Stimulated activated naive CD4-positive, alpha-beta T cell treated with Interleukin-2 at 50 U/mL for 16 hours (primary cell): Measurements from ENCODE around the gene KRT78.
"Not testable (repeated sequence)": the region's sequence is repeated elsewhere in the genome, so short reads cannot be mapped to it uniquely, and the experiment has no call there.

Source experiments
- DNase-seq: peaks from one replicate; lab custom pipeline; 2025; lab: John Stamatoyannopoulos, UW

The KRT78 gene

DNA sequence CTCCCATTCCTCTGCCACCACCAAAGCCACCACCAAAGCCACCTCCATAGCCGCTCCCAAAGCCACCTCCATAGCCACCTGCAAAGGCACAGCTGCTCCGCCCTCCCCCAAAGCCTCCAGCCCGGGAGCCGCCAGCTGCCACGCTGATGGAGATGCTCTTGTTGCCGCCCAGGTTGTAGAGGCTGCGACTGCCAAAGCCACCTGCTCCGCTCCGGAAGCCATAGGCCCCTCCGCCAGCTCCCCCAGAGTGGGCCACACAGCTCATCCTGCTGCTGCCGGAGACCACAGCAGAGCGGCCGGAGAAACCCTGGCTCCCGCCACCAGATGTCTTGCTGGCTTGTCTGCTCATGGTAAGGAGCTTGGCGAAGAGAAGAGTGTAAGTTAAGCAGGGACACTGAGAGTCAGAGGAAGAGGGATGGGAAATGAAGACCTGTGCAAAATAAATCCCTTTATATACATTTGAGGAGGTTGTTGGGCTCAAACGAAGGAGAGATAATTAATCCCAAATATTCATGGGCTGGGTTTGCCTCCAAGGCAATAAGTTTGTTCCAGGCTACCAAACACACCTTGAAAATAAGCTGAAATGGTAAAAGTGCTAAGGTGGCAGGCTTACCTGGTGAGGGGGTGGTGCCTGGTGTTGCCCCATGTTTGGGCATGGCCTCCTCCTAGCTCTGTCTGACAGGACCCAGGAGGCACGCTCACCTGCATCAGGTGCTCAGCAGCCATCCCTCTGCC lies 52.9 kb downstream of the KRT78 start, which contains the start of gene KRT3:
Gene KRT3, minus strand, starts transcription at position 424 of the 735 bp plus-strand sequence. Its CDS starts 75 bp downstream, at position 349.
- no peak for DNase-seq

DNA sequence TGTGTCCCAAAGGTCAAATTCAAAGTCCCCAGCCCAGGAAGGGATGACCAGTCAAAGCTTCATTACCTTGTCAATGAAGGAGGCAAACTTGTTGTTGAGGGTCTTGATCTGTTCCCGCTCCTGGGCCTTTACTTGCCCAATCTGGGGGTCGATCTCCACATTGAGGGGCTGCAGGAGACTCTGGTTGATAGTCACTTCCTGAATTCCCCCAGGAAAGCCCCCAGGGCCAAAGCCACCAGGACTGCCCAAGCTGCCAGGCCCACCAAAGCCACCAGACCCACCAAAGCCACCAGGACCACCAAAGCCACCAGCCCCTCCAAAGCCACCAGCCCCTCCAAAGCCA lies 53.5 kb downstream of the KRT78 start:
- not testable (repeated sequence) for DNase-seq

DNA sequence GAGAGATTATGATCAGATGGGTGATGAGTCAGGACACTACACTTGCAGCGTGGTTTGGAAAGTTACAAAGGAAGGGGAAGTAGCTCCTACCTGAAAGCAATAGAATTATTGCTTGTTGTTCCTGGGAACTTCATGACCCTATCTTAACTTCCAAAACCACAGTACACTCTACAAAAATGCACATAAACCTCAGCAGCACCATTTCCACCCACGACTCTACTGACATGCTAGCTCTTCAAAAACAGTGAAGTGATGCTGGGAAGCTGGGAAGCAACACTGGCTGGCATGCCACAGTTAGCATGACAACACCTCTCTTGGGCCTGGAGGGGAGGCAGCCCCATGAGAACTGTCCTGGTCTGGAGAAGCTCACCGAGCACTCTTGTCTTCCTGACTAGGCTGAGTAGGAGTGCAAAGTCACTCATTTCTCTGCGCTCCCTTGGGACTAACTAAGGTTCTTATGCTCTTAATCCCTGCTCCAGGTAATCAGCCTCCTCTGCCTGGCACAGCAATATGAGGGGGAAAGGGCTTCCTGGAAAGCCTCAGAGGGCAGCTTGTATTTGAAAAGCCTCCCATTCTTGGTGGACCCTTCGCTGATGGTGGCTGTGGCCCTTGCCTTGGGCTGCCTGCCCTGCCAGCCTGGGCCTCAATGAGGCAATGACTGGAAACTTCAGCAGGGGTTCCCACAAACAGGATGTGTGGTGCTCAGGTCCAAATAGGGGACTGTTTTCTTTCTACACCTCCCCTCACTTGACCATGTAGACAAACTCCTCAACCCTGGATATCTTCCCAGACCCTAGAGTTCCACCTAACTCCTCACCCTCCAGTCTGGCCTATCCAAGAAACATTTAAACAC lies 54.1 kb downstream of the KRT78 start:
- DNase-seq = no peak

DNA sequence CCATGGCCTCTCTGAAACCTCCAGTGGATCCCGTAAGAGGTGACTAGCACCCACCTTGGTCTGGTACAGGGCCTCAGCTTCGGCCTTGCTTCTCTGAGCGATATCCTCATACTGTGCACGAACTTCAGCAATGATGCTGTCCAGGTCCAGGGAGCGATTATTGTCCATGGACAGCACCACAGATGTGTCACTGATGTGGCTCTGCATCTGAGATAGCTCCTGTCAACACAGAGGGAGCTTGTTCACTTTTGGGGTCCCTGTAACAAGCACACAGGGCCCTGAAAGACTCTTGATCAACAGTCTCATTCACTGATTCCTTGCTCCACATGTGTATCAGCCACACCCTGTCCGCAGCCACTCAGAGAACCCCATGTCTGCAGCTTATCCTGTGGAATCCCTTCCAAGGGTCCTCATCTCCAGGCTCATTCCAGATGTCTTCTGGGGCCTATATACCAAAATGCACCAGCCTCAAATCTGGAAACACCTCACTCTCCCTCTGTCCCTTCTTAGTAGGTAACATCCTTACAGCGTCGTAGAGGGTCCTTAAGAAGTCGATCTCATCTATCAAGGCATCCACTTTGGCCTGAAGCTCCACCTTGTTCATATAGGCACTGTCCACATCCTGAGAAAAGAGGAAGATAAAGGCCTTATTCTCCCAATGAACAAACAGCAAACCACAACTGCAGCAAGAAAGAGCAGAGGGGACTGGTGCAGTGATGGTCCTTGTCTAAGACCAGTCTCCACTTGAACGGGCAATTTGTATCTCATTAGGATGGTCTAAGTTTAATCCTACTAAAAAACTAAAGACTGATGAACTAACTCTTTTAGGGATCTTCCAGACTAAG lies 56.4 kb downstream of the KRT78 start:
- no peak for DNase-seq

- no peak for DNase-seq
Observed at GRCh38 chr12:52791271-52792184, 57.3 kb downstream of the KRT78 start.

- no peak for DNase-seq
Observed at GRCh38 chr12:52790427-52791270, 58.1 kb downstream of the KRT78 start.

- DNase-seq = no peak
Observed at GRCh38 chr12:52789637-52790426, 59.0 kb downstream of the KRT78 start.

DNA sequence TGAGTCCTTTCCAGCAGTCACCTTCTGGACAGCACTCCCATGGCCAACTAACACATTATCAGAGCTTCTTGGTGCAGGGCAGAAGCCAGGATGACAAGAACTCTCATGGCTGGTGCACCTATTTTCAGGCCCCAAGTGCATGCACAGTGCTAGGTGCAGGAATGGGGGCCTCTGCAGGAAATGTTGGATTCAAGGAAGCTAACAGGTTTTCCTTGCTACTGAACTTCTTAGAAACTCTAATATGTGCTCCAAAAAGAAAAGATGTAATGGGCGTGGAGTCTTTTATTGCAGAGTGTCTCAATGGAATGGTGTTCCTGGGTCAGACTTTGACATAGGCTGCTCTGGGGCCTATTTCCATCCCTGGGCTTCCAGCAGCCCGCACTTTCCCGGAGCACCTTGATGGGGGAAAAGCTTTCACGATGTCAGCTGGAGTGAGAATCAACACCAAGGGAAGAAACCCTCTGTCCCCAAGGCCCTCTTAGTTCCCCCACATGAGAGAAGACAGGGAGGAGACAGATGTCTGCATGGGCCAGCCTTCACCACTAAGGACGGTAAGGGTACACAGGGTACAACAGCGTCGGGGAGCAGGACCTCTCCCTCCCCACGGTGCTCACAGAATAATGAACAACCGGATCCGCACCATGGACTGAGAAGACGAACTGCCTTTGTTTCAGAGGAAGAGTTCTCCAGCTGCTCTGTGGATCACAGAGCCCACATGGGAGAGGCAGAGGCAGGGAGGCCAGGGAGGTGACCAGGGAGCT lies 59.7 kb downstream of the KRT78 start:
- no peak for DNase-seq

DNA sequence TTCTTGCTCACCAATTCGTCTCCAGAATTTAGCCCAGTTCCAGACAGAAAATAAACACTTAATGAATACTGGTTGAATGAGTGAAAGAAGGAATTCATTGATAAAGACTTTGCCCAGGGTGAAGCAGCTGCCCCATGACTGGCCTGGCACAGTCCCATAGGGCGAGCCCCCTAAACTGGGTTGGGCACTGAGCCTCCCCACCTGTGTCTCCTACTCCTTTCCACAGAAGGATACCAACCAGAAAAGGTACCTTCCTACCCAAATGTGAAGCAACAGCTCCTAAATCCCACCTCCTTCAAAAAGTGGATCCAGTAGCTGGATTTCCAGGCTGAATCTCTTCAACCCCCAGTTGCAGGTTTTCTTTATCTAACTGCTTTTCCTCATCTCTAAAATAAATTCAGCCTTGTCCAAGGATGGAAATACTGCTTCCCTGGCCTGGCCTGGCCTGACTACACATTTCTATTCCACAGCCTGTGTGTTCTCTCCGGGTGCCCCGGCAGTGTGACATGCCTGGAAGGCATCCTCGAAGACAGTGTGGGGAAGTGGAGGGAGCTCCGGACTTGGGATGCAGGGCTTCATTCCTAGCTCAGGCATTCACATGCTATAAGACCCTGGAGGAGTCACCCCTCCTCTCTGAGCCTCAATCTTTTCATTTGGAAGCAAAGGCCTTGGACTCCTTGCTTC lies 60.5 kb downstream of the KRT78 start:
- no peak for DNase-seq
